ENCODE data around the gene TNIK.

Gene TNIK

GRCh38 chr3:171064461-171064860 lies 395.7 kb downstream of the TNIK start:
- no peak overlapping the region for H3K9ac ChIP-seq
- no peaks in the 10 kb centered on the region for H3K9me3 ChIP-seq (ENCODE audit: control insufficient read depth, low read length)
- no peak for TF ChIP-seq CTCF (IDR thresholded peaks at IDR 0.05)
- no peaks in the 10 kb centered on the region for H3K36me3 ChIP-seq (ENCODE audit: control insufficient read depth, insufficient read depth, low read length)
- H2AFZ ChIP-seq: no peak overlapping the region
- H3K27me3 ChIP-seq (ENCODE audit: control insufficient read depth, insufficient read depth, low read length): no peaks in the 10 kb centered on the region
- no peak overlapping the region for H3K4me3 ChIP-seq (ENCODE audit: low read depth, low read length)
- no peaks in the 10 kb centered on the region for H3K4me1 ChIP-seq
- H3K27ac ChIP-seq: no peak overlapping the region
- no peaks in the 10 kb centered on the region for H3K79me2 ChIP-seq
- no peak overlapping the region for H3K4me2 ChIP-seq (ENCODE audit: low read length)

- H3K79me2 ChIP-seq: no peaks in the 10 kb centered on the region
- no peak overlapping the region for H3K27ac ChIP-seq
- TF ChIP-seq CTCF (IDR thresholded peaks at IDR 0.05): no peak
- no peaks in the 10 kb centered on the region for H3K36me3 ChIP-seq (ENCODE audit: control insufficient read depth, insufficient read depth, low read length)
- H3K9ac ChIP-seq: no peak overlapping the region
- H3K4me1 ChIP-seq: no peaks in the 10 kb centered on the region
- H3K4me2 ChIP-seq (ENCODE audit: low read length): no peak overlapping the region
- no peaks in the 10 kb centered on the region for H3K27me3 ChIP-seq (ENCODE audit: control insufficient read depth, insufficient read depth, low read length)
- H2AFZ ChIP-seq: no peak overlapping the region
- H3K4me3 ChIP-seq (ENCODE audit: low read depth, low read length): no peak overlapping the region
- no peaks in the 10 kb centered on the region for H3K9me3 ChIP-seq (ENCODE audit: control insufficient read depth, low read length)
These were observed 398.5 kb downstream of the TNIK start for GRCh38 chr3:171061749-171062148.

GRCh38 chr3:171059978-171060377 lies 400.2 kb downstream of the TNIK start:
- no peaks in the 10 kb centered on the region for H3K27me3 ChIP-seq (ENCODE audit: control insufficient read depth, insufficient read depth, low read length)
- H3K27ac ChIP-seq: no peak overlapping the region
- no peaks in the 10 kb centered on the region for H3K4me1 ChIP-seq
- H3K9ac ChIP-seq: no peak overlapping the region
- H3K36me3 ChIP-seq (ENCODE audit: control insufficient read depth, insufficient read depth, low read length): no peaks in the 10 kb centered on the region
- H2AFZ ChIP-seq: no peak overlapping the region
- H3K79me2 ChIP-seq: no peaks in the 10 kb centered on the region
- TF ChIP-seq CTCF (IDR thresholded peaks at IDR 0.05): no peak
- no peak overlapping the region for H3K4me3 ChIP-seq (ENCODE audit: low read depth, low read length)
- H3K9me3 ChIP-seq (ENCODE audit: control insufficient read depth, low read length): no peaks in the 10 kb centered on the region
- no peak overlapping the region for H3K4me2 ChIP-seq (ENCODE audit: low read length)

GRCh38 chr3:171058873-171059603 lies 401.2 kb downstream of the TNIK start:
- no peak overlapping the region for H3K4me2 ChIP-seq (ENCODE audit: low read length)
- no peak overlapping the region for H3K9ac ChIP-seq
- H3K36me3 ChIP-seq (ENCODE audit: control insufficient read depth, insufficient read depth, low read length): no peaks in the 10 kb centered on the region
- H3K27me3 ChIP-seq (ENCODE audit: control insufficient read depth, insufficient read depth, low read length): no peaks in the 10 kb centered on the region
- no peak overlapping the region for H3K27ac ChIP-seq
- H3K9me3 ChIP-seq (ENCODE audit: control insufficient read depth, low read length): no peaks in the 10 kb centered on the region
- no peaks in the 10 kb centered on the region for H3K79me2 ChIP-seq
- TF ChIP-seq CTCF (IDR thresholded peaks at IDR 0.05): no peak
- H3K4me1 ChIP-seq: no peaks in the 10 kb centered on the region
- no peak overlapping the region for H3K4me3 ChIP-seq (ENCODE audit: low read depth, low read length)
- no peak overlapping the region for H2AFZ ChIP-seq

- no peak for TF ChIP-seq CTCF (IDR thresholded peaks at IDR 0.05)
- H3K27me3 ChIP-seq (ENCODE audit: control insufficient read depth, insufficient read depth, low read length): no peaks in the 10 kb centered on the region
- H3K4me1 ChIP-seq: no peaks in the 10 kb centered on the region
- H2AFZ ChIP-seq: no peak overlapping the region
- H3K9me3 ChIP-seq (ENCODE audit: control insufficient read depth, low read length): no peaks in the 10 kb centered on the region
- no peak overlapping the region for H3K4me2 ChIP-seq (ENCODE audit: low read length)
- no peaks in the 10 kb centered on the region for H3K36me3 ChIP-seq (ENCODE audit: control insufficient read depth, insufficient read depth, low read length)
- H3K27ac ChIP-seq: no peak overlapping the region
- no peak overlapping the region for H3K4me3 ChIP-seq (ENCODE audit: low read depth, low read length)
- no peak overlapping the region for H3K9ac ChIP-seq
- H3K79me2 ChIP-seq: no peaks in the 10 kb centered on the region
These were observed 402.1 kb downstream of the TNIK start for GRCh38 chr3:171058058-171058457.
